ENCODE measurements around the gene CA9.

CA9 gene

GRCh38 chr9:35652829-35653209 is 20.9 kb upstream of the CA9 start:
- DNase-seq = no peak

GRCh38 chr9:35653611-35654010 is 20.1 kb upstream of the CA9 start:
- DNase-seq = no peak

GRCh38 chr9:35656348-35656747 is 17.4 kb upstream of the CA9 start:
- no peak for DNase-seq

- DNase-seq = no peak
Measured at GRCh38 chr9:35656831-35657545, 16.7 kb upstream of the CA9 start.

- DNase-seq = peak; percentile 94
Measured at GRCh38 chr9:35657546-35658136, 16.1 kb upstream of the CA9 start, which contains the start of gene RMRP. RMRP (minus strand) TSS chr9:35658019.

- peak; percentile 80 for DNase-seq
Measured at GRCh38 chr9:35658137-35658967, 15.4 kb upstream of the CA9 start, which contains the start of gene CCDC107. CCDC107 (plus strand) TSS chr9:35658292; CDS start chr9:35658380, 88 bp downstream.

GRCh38 chr9:35658968-35659220 is 14.8 kb upstream of the CA9 start:
- DNase-seq = no peak

GRCh38 chr9:35659340-35659739 is 14.4 kb upstream of the CA9 start:
- DNase-seq = no peak

- DNase-seq = no peak
Measured at GRCh38 chr9:35660966-35661415, 12.7 kb upstream of the CA9 start.

GRCh38 chr9:35661756-35662350 is 11.9 kb upstream of the CA9 start:
- DNase-seq = no peak

GRCh38 chr9:35662437-35662836 is 11.3 kb upstream of the CA9 start:
- no peak for DNase-seq

GRCh38 chr9:35664531-35665470 is 8.9 kb upstream of the CA9 start, which contains the start of gene ARHGEF39:
ARHGEF39 (minus strand) TSS chr9:35665195; CDS start chr9:35665169, 26 bp downstream.
- DNase-seq = peak; percentile 60

GRCh38 chr9:35665471-35665818 is 8.3 kb upstream of the CA9 start:
- no peak for DNase-seq

- no peak for DNase-seq
Measured at GRCh38 chr9:35666045-35666444, 7.7 kb upstream of the CA9 start.

GRCh38 chr9:35666549-35666948 is 7.2 kb upstream of the CA9 start:
- DNase-seq = no peak

GRCh38 chr9:35667939-35668338 is 5.8 kb upstream of the CA9 start:
- DNase-seq = no peak

- DNase-seq = no peak
Measured at GRCh38 chr9:35669331-35670145, 4.2 kb upstream of the CA9 start.

- no peak for DNase-seq
Measured at GRCh38 chr9:35674025-35674361, 265 bp downstream of the CA9 start.

- DNase-seq = no peak
Measured at GRCh38 chr9:35675204-35675603, 1.5 kb downstream of the CA9 start.

- peak; percentile 28 for DNase-seq
Measured at GRCh38 chr9:35675732-35676392, 2.1 kb downstream of the CA9 start.

GRCh38 chr9:35679091-35679490 is 5.4 kb downstream of the CA9 start:
- DNase-seq = no peak
